HepG2 (cell line): ENCODE results near the gene PLEKHD1. TPM values are rescaled to one million over a fixed set of nuclear protein-coding genes. Genes with fewer than 3 reads are reported as not detected.

Source experiments
- ATAC-seq: fragments of 200-7000 bp; cut with Tn5 transposase; 3 replicates; pipeline ENCODE4 v1.9.1; 2020; ENCODE audit warnings: mild to moderate bottlenecking, moderate library complexity
- BruUV-seq: library from RNA; stranded (reverse); fragments of 400-500 nt; replicated peaks from 2 replicates; lab custom pipeline; 2021; lab: Mats Ljungman, UMichigan
- CTCF ChIA-PET: fragments of 300-600 bp; formaldehyde crosslinking; extraction: SDS; loops from one replicate; lab custom pipeline; 2021; ENCODE audit warnings: low total read pairs, inconsistent platforms, low intra/inter-chr PET ratio; lab: Yijun Ruan, JAX
- POLR2A ChIA-PET: fragments of 350-600 bp; sonication (Branson Sonifier 250); formaldehyde crosslinking; loops from one replicate; lab custom pipeline; 2020; ENCODE audit warnings: antibody characterized with exemption, inconsistent platforms; lab: Yijun Ruan, JAX
- DNase-seq: peaks from one replicate; pipeline ENCODE4 v3.0.0-alpha.2; 2015; ENCODE audit warnings: low spot score
- FAIRE-seq: peaks from 3 replicates; lab custom pipeline; 2011; peaks lifted over from hg19 to GRCh38; lab: Jason Lieb, UNC
- H2AFZ ChIP-seq: one replicate; pipeline ENCODE4 v1.6.1; 2011; ENCODE audit warnings: low read length, inconsistent platforms
- H3K27ac ChIP-seq: fragments of 300-600 bp; 3 replicates; pipeline ENCODE4 v1.8.0; 2011; ENCODE audit warnings: mixed run types, mild to moderate bottlenecking, mixed read lengths, low read length, inconsistent platforms; ENCODE audit not compliant: insufficient read depth; ENCODE audit errors: extremely low read length
- H3K27me3 ChIP-seq, 2 experiments: fragments of 200-600 bp in 1 of 2; 2 replicates in 1 of 2; 3 replicates in 1 of 2; pipeline versions ENCODE4 v1.6.0 to v1.8.0; 2011; ENCODE audit warnings: low read length in 2 of 2, mild to moderate bottlenecking in 2 of 2, moderate library complexity in 2 of 2, inconsistent platforms in 1 of 2; ENCODE audit not compliant: insufficient read depth in 2 of 2, control insufficient read depth in 1 of 2
- H3K36me3 ChIP-seq, 2 experiments: fragments of 200-600 bp in 1 of 2; replicated peaks in 1 of 2; 2 replicates in 1 of 2; 3 replicates in 1 of 2; pipeline versions ENCODE4 v1.5.1 to v1.8.0; 2011; ENCODE audit warnings: low read length in 2 of 2, inconsistent platforms in 1 of 2; ENCODE audit not compliant: insufficient read depth in 2 of 2, control insufficient read depth in 1 of 2
- H3K4me1 ChIP-seq: 2 replicates; pipeline ENCODE4 v1.5.1; 2012; ENCODE audit warnings: low read length, inconsistent platforms; ENCODE audit not compliant: insufficient read depth
- H3K4me2 ChIP-seq: 2 replicates; pipeline ENCODE4 v1.6.0; 2011; ENCODE audit warnings: low read depth, low read length, inconsistent platforms
- H3K4me3 ChIP-seq, 3 experiments: fragments of 200-600 bp in 1 of 3; sonication (generic), shearing (Covaris generic) in 1 of 3; replicated peaks in 1 of 3; 2 replicates each; pipeline ENCODE4 v1.5.1; 2011 to 2016; ENCODE audit warnings: low read length in 3 of 3, inconsistent platforms in 2 of 3, low read depth in 2 of 3, mild to moderate bottlenecking in 2 of 3, control low read depth in 1 of 3, mixed read lengths in 1 of 3; ENCODE audit not compliant: insufficient read depth in 1 of 3
- H3K79me2 ChIP-seq: one replicate; pipeline ENCODE4 v1.6.1; 2011; ENCODE audit warnings: low read length, inconsistent platforms; ENCODE audit not compliant: insufficient read depth
- H3K9ac ChIP-seq: 2 replicates; pipeline ENCODE4 v1.6.0; 2011; ENCODE audit warnings: mild to moderate bottlenecking, low read depth, low read length, inconsistent platforms; ENCODE audit not compliant: insufficient read depth
- H3K9me3 ChIP-seq: 2 replicates; pipeline ENCODE4 v1.5.1; 2012; ENCODE audit warnings: mild to moderate bottlenecking, low read length
- H4K20me1 ChIP-seq: 2 replicates; pipeline ENCODE4 v1.6.0; 2011; ENCODE audit warnings: inconsistent platforms, mild to moderate bottlenecking, low read length, moderate library complexity; ENCODE audit not compliant: insufficient read depth
- ATAD3A ChIP-seq: sonication (generic); formaldehyde crosslinking; IDR thresholded peaks from 2 replicates; pipeline ENCODE4 v1.4.0; 2020; ENCODE audit warnings: missing genetic modification reagents
- KAT2B ChIP-seq: fragments of 150-350 bp; IDR thresholded peaks from 2 replicates; pipeline ENCODE4 v1.6.1; 2014; ENCODE audit warnings: low read depth, low read length, borderline replicate concordance
- MAF1 ChIP-seq: sonication (generic); formaldehyde crosslinking; IDR thresholded peaks from 2 replicates; pipeline ENCODE4 v1.5.0; 2020; ENCODE audit warnings: missing genetic modification reagents, borderline replicate concordance
- MED13 ChIP-seq: sonication (generic); formaldehyde crosslinking; IDR thresholded peaks from 2 replicates; pipeline ENCODE4 v1.5.0; 2020; ENCODE audit warnings: missing genetic modification reagents
- PITX1 ChIP-seq: sonication (generic); formaldehyde crosslinking; IDR thresholded peaks from 2 replicates; pipeline ENCODE4 v1.5.1; 2020; ENCODE audit warnings: mild to moderate bottlenecking, missing genetic modification reagents
- RBAK ChIP-seq: sonication (generic); formaldehyde crosslinking; IDR thresholded peaks from 2 replicates; pipeline ENCODE4 v1.5.1; 2020; ENCODE audit warnings: mild to moderate bottlenecking, missing genetic modification reagents
- SYNCRIP ChIP-seq: fragments of 200-400 bp; formaldehyde crosslinking; IDR thresholded peaks from 2 replicates; pipeline ENCODE4 v1.6.1; 2018; ENCODE audit warnings: mild to moderate bottlenecking, low read depth, low read length; ENCODE audit not compliant: insufficient read depth
- TEAD3 ChIP-seq: optimal IDR thresholded peaks from 2 replicates; pipeline ENCODE3; 2016; ENCODE audit warnings: borderline replicate concordance
- TOE1 ChIP-seq: sonication (generic); formaldehyde crosslinking; IDR thresholded peaks from 2 replicates; pipeline ENCODE4 v1.4.0; 2020; ENCODE audit warnings: mild to moderate bottlenecking, missing genetic modification reagents
- ZKSCAN5 ChIP-seq: sonication (generic); formaldehyde crosslinking; IDR thresholded peaks from 2 replicates; pipeline ENCODE4 v1.5.1; 2020; ENCODE audit warnings: mild to moderate bottlenecking, missing genetic modification reagents
- WGBS: methylation state at CpG from one replicate; pipeline ENCODE4 v1.1.6; 2017; ENCODE audit warnings: low lambda C conversion rate; 5-methylcytosine and 5-hydroxymethylcytosine counted together
- in situ Hi-C: cut with HindIII; loops from 2 replicates; pipeline ENCODE4 v1.10.0; 2017; ENCODE audit warnings: low pct_unique_long_range_greater_than_20kb; ENCODE audit not compliant: extremely low pct_ligation_motif_present
- intact Hi-C: fragments of 100-400 bp; cut with micrococcal nuclease; formaldehyde crosslinking; loops from one replicate; pipeline ENCODE4 v1.10.0; 2022; ENCODE audit not compliant: unreplicated experiment
- polyA plus RNA-seq, 8 experiments: library from polyadenylated mRNA; depleted of rRNA in 3 of 8; stranded (reverse) in 7 of 8; unstranded in 1 of 8; fragments of >200 nt; fragmentation: Illumina TruSeq in 4 of 8; extraction: Trizol in 4 of 8; gene quantifications; 2 replicates each; pipeline versions ENCODE4 v1.2.1 to v1.2.3, GENCODE V29; 2011 to 2016; ENCODE audit warnings: low read depth in 4 of 8, missing spikeins in 1 of 8, mixed read lengths in 1 of 8; ENCODE audit not compliant: insufficient read depth in 1 of 8
- total RNA-seq, 5 experiments: library from RNA; depleted of rRNA; stranded (reverse); fragments of >200 nt; fragmentation: Illumina TruSeq; extraction: Trizol; gene quantifications; 2 replicates each; pipeline ENCODE4 v1.2.3, GENCODE V29; 2016; ENCODE audit warnings: low read depth in 1 of 5
- TF ChIP-seq, protein P1 (sequence below): IDR thresholded peaks from 2 replicates; pipeline ENCODE4 v1.6.1; 2018; ENCODE audit warnings: missing genetic modification reagents
- TF ChIP-seq, protein P2 (sequence below): sonication (generic); formaldehyde crosslinking; IDR thresholded peaks from 2 replicates; pipeline ENCODE4 v1.4.0; 2020; ENCODE audit warnings: mild to moderate bottlenecking, missing genetic modification reagents
- TF ChIP-seq, protein P3 (sequence below): sonication (generic); formaldehyde crosslinking; IDR thresholded peaks from 2 replicates; pipeline ENCODE4 v1.5.1; 2020; ENCODE audit warnings: mild to moderate bottlenecking, missing genetic modification reagents, borderline replicate concordance

PLEKHD1 gene
- total and polyA plus RNA-seq, 2 of the 13 experiments (the other 11 are each of a cell fraction or from before 2014, with no cell fraction given), result 0.01 TPM; not detected in 1

DNA sequence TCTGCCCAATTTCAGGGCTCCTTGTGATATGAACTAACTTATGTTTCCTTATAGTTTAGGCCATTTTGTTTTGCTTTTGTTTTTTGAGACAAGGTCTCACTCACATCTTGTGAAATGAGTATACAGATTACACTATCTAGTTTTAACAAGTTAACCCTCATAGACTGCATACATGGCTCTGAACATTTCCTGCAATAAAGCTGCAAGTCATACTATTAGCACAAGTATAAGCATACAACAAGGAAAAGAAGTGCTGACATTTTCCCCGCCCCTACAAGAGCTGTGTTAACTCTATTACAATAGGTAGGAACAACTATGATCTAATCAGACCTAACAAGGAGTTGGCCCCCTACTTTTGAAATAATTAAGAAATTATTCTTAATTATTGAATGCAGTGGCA lies 54.2 kb downstream of the PLEKHD1 start (continued):
- TF ChIP-seq, protein P1, sequence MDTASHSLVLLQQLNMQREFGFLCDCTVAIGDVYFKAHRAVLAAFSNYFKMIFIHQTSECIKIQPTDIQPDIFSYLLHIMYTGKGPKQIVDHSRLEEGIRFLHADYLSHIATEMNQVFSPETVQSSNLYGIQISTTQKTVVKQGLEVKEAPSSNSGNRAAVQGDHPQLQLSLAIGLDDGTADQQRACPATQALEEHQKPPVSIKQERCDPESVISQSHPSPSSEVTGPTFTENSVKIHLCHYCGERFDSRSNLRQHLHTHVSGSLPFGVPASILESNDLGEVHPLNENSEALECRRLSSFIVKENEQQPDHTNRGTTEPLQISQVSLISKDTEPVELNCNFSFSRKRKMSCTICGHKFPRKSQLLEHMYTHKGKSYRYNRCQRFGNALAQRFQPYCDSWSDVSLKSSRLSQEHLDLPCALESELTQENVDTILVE (CRISPR knock-in tag), result no peak
- no peak for TF ChIP-seq ZKSCAN5 (CRISPR knock-in tag)
- no peak for TF ChIP-seq ATAD3A (CRISPR knock-in tag)
- TF ChIP-seq SYNCRIP, result no peak
- no peak for TF ChIP-seq PITX1 (CRISPR knock-in tag)
- TF ChIP-seq TEAD3 (CRISPR knock-in tag), result no peak
- TF ChIP-seq MED13 (CRISPR knock-in tag), result no peak
- no peak for TF ChIP-seq TOE1 (CRISPR knock-in tag)

DNA sequence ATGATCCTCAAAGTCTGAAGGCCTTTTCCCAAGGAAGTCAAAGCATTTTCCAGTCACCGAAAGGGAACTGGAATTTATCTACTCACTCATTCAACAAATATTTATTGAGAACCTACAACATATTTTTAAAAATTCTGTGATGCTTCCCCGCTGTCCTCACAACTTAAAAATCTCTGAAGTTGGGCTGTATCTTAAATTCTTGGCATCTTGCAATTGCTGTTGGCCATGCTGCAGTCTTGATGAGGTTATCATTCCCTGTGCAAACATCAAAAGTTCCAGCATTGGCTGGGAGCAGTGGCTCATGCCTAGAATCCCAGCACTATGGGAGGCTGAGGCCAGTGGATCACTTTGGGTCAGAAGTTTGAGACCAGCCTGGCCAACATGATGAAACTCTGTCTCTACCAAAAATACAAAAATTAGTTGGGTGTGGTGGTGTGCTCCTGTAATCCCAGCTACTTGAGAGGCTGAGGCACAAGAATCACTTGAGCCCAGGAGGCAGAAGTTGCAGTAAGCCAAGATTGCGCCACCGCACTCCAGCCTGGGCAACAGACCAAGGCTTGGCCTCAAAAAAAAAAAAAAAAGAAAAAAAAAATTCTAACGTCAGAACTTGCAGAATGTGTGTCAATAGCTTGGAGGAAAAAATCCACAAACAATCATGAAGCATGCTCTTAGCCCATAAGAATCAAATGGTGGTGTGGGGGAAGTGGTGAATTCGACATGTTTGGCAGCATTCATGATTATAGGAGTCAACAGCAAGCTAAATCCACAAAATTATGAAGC lies 55.3 kb downstream of the PLEKHD1 start:
- H2AFZ ChIP-seq, result no peak overlapping the region
- no peak overlapping the region for H3K27ac ChIP-seq
- POLR2A ChIA-PET, result no interaction called here
- no peaks in the 10 kb centered on the region for H3K79me2 ChIP-seq
- no peaks in the 10 kb centered on the region for H3K9me3 ChIP-seq
- TF ChIP-seq KAT2B (no peak), MAF1 (no peak), RBAK (CRISPR knock-in tag) (no peak)
- TF ChIP-seq, protein P2, sequence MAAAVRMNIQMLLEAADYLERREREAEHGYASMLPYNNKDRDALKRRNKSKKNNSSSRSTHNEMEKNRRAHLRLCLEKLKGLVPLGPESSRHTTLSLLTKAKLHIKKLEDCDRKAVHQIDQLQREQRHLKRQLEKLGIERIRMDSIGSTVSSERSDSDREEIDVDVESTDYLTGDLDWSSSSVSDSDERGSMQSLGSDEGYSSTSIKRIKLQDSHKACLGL (CRISPR knock-in tag), result no peak
- TF ChIP-seq, protein P3, sequence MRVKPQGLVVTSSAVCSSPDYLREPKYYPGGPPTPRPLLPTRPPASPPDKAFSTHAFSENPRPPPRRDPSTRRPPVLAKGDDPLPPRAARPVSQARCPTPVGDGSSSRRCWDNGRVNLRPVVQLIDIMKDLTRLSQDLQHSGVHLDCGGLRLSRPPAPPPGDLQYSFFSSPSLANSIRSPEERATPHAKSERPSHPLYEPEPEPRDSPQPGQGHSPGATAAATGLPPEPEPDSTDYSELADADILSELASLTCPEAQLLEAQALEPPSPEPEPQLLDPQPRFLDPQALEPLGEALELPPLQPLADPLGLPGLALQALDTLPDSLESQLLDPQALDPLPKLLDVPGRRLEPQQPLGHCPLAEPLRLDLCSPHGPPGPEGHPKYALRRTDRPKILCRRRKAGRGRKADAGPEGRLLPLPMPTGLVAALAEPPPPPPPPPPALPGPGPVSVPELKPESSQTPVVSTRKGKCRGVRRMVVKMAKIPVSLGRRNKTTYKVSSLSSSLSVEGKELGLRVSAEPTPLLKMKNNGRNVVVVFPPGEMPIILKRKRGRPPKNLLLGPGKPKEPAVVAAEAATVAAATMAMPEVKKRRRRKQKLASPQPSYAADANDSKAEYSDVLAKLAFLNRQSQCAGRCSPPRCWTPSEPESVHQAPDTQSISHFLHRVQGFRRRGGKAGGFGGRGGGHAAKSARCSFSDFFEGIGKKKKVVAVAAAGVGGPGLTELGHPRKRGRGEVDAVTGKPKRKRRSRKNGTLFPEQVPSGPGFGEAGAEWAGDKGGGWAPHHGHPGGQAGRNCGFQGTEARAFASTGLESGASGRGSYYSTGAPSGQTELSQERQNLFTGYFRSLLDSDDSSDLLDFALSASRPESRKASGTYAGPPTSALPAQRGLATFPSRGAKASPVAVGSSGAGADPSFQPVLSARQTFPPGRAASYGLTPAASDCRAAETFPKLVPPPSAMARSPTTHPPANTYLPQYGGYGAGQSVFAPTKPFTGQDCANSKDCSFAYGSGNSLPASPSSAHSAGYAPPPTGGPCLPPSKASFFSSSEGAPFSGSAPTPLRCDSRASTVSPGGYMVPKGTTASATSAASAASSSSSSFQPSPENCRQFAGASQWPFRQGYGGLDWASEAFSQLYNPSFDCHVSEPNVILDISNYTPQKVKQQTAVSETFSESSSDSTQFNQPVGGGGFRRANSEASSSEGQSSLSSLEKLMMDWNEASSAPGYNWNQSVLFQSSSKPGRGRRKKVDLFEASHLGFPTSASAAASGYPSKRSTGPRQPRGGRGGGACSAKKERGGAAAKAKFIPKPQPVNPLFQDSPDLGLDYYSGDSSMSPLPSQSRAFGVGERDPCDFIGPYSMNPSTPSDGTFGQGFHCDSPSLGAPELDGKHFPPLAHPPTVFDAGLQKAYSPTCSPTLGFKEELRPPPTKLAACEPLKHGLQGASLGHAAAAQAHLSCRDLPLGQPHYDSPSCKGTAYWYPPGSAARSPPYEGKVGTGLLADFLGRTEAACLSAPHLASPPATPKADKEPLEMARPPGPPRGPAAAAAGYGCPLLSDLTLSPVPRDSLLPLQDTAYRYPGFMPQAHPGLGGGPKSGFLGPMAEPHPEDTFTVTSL (CRISPR knock-in tag), result no peak
- TF ChIP-seq, all 625 proteins: peak for 0
- Histone ChIP-seq H4K20me1 (no peaks in the 10 kb centered on the region), H3K4me3 (no peak overlapping the region), H3K36me3 (no peaks in the 10 kb centered on the region), H3K4me1 (no peaks in the 10 kb centered on the region), H3K4me2 (no peak overlapping the region), H3K9ac (no peak overlapping the region), H3K27me3 (peaks cover 2 to 19% of the 10 kb centered on the region in 2 experiments; a peak in 4 of 5 replicates)
- DNase-seq (no peak), ATAC-seq (no peak), FAIRE-seq (no peak)
- CTCF ChIA-PET, result interaction anchor here (0.6 kb wide), 1 partner anchor 309 kb away, joined by 3 read pairs; no protein-coding TSS in a partner anchor
- no TSS peak for BruUV-seq
- WGBS, result 57% methylated on average over 6 of the region's 6 CpGs
- in situ Hi-C loops (loop anchor here (5.0 kb wide), 1 partner anchor 32 kb away; the partner anchor contains the start of gene CCDC177), intact Hi-C loops (no loop called here)
